GM19025 (cell line): Measurements from ENCODE around the gene EXTL2.
"Not testable (repeated sequence)": the region's sequence is repeated elsewhere in the genome, so short reads cannot be mapped to it uniquely, and the experiment has no call there.

Source experiments
- ATAC-seq: cut with Tn5 transposase; IDR thresholded peaks from one replicate; pipeline ENCODE4 v1.9.1; 2021; ENCODE audit warnings: mild to moderate bottlenecking, low read depth, moderate library complexity; ENCODE audit not compliant: unreplicated experiment

The EXTL2 gene, protein sequence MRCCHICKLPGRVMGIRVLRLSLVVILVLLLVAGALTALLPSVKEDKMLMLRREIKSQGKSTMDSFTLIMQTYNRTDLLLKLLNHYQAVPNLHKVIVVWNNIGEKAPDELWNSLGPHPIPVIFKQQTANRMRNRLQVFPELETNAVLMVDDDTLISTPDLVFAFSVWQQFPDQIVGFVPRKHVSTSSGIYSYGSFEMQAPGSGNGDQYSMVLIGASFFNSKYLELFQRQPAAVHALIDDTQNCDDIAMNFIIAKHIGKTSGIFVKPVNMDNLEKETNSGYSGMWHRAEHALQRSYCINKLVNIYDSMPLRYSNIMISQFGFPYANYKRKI

DNA sequence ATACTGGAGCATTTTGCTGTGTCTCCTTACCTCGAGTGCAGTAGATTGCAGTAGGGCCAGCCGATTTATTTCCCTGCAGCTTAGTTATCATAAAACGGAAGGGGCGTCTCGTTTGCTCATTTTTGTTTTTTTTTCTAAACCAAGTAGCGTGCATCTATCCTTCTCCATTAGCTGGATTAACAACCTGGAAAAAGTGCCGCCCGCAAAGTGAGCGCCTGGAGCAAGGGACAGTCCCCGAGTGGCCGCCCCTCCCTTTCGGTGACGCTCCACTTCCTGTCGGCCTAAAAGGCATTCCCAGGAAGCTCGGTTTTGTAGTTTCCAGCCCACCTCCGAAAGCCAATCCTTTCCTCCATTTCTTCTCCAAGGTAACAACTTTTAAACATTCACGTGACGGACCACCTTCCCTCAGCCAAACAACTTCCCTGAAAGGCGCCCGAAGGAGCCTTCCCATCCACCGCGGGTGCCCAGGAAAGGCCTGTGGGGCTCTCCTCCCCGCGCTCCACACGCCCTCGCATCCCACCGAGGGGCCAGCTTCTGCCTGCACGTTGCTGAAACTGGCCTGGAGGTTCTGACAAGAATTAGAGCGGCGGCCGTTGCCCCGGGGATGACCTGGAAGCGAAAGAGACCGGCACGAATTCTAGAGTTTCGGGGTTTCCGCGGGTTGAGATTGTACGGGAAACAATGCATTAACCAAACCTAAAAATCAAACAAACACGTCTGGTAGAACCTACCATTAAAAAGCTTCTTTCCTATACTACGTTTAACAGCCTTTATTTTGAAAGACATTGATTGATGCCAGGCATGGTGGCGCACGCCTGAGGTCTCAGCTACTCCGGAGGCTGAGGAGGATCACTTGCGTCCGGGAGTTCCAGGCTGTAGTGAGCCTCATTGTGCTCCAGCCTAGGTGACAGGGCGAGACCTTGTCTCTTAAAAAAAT is at the start of gene EXTL2:
Gene EXTL2 (minus strand): TSS at position 240 of the 937 bp plus-strand sequence. CDS start 6,085 bp downstream, outside the sequence.
- peak; percentile 29 for ATAC-seq

- no peak for ATAC-seq
These were observed 48.9 kb upstream of the EXTL2 start for GRCh38 chr1:100943533-100943932.

DNA sequence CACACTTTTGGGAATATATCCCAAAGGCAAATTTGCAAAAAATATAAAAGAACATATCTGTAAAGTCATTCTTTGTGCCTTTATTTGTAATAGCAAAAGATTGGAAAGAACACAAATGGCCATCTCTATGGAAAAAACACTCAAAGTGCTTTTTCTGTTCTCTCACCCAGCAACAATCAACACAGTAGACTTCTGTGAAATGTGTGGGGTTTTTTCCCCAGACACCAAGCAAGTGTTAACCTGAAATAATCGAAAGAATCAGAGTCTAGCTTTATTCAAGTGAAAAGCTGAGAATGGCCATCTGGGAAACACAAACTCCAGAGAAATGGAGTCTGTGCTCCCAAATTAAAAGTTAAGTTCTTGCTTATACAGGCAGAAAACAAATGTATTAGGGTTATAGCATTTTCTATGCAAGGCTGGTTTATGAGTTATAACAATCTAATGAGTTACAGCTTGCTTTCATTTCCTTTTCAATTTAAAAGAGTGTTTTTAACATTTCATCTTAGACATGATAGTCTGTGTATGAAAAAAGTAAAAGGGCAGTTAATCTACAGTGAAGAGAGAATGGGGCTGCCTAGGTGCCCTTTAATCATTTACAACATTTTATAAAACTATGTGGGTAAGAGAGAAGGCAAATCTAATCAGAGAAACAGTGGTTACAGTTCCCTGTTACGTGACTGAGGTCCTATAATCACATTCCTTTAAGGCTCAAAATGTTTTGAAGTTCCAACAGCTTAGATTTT is 47.8 kb upstream of the EXTL2 start:
- ATAC-seq, result no peak

GRCh38 chr1:100941580-100942216 is 47.1 kb upstream of the EXTL2 start:
- no peak for ATAC-seq

- ATAC-seq, result no peak
These were observed 46.5 kb upstream of the EXTL2 start for GRCh38 chr1:100941098-100941527.

DNA sequence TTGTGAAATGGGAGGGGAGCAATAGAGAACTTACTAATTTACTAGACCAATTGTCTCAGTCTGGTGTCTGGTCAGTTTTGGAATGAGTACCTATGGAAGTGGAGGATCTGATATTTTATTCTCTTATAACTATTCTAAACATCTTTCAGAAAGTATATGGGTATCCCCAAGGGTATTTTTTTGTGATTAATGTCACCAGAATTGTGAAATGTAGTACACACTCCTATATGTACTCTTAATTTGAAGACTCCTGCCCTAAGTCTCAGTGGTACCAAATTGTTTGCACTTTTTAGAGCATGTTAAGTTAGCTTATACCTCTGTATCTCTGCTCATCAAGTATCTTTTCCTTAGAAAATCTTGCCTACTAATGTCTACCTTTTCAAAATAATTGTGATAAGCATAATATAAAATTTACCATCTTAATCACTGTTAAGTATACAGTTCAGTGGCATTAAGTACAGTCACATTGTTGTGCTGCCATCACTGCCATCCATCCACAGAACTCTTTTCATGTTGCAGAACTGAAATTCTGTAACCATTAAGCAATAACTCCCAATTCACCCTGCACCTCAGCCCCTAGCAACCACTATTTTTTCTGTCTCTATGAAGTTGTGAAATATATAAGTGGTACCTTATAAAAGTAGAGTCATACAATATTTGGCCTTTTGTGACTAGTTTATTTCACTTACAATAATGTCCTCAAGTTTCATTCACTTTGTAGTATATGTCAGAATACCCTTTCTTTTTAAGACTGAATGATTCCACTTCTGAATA is 41.7 kb upstream of the EXTL2 start:
- no peak for ATAC-seq

GRCh38 chr1:100933555-100933954 is 38.9 kb upstream of the EXTL2 start:
- not testable (repeated sequence) for ATAC-seq

- no peak for ATAC-seq
These were observed 37.1 kb upstream of the EXTL2 start for GRCh38 chr1:100931716-100932115.

DNA sequence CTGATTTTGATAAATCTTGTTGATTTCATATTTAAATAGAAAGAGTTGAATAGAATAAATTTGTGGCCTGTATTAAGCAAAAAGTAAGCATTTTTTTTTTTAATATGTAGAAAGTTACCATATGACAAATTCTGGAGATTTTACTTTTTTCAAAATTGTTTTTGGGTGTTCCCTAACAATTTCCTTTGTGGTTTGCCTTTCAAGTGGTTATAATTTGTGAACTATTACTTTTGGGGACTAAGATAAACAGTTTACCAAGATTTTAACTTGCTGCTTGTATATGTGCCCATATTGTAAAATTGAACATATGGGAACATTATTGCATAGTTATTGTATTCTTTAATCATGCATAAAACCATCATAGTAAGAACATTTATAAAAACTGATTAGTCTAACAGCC is 35.9 kb upstream of the EXTL2 start:
- no peak for ATAC-seq

DNA sequence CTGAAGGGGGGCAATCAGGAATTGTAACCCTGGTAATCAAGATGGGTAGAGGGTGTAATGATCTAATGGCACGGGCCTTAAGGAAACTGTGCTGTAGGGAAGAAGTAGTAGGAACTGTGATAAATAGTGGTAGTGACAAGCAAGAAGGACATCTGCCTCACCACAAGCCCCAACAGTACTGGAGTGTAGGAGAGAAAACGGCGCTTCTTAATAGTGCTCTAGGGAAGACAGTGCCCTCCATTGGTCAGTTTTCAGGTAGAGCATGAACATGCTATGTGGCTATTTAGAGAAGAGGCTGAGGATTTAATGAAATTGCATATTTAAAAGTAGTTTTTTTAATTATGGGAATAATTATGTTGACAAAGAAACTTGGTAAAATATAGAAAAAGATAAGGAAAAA is 33.5 kb upstream of the EXTL2 start:
- no peak for ATAC-seq

DNA sequence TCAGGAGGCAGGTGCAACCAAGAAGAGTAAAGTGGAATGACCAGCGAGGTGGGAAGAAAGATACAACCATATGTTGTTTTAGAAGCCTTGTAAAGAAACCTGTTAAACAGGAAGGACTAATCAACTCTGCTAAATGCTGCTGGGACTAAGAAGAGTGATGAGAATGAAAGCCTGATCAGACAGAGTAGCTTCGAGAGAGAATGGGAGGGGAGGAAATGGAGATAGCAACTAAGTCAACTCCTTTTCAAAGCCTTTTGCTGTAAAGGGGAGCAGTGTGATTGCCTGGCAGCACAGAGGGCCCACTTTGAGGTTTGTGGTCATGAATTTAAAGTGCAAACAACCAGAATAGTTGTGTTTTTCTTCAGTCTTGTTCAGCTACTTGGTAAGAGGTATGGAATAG is 32.6 kb upstream of the EXTL2 start:
- ATAC-seq, result no peak

DNA sequence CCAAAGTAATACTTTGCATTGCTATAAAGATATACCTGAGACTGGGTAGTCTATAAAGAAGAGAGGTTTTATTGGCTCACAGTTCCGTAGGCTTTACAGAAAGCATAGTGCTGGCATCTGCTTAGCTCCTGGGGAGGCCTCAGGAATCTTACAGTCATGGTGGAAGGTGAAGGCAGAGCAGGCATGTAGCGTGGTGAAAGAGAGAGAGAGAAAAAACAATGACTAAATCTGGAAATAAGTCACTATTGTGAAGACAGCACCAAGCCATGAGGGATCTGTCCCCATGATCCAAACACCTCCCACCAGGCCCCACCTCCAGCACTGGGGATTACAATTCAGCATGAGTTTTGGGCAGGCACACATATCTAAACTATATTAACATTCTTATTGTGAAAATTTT is 31.6 kb upstream of the EXTL2 start:
- no peak for ATAC-seq

DNA sequence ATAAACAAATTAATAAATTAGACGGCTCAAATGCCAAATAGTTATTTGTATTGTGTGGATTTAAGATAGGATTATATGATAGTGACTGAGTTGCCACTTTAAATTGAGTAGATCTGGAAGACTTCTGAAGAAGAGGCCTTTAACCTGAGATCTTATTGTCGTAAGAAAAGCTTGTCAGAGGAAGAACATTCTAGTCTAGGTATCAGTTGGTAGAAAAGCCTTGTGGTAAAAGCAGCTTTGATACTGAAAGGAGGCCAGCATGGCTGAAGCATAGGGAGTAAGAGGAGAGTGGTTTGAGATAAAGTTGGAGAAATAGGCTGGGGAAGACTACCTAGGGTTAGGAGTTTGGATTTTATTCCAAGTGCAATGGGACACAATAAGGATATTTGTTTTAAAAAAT is 30.3 kb upstream of the EXTL2 start:
- ATAC-seq, result no peak

GRCh38 chr1:100924212-100924611 is 29.6 kb upstream of the EXTL2 start:
- no peak for ATAC-seq

GRCh38 chr1:100921110-100921706 is 26.6 kb upstream of the EXTL2 start:
- ATAC-seq, result no peak

DNA sequence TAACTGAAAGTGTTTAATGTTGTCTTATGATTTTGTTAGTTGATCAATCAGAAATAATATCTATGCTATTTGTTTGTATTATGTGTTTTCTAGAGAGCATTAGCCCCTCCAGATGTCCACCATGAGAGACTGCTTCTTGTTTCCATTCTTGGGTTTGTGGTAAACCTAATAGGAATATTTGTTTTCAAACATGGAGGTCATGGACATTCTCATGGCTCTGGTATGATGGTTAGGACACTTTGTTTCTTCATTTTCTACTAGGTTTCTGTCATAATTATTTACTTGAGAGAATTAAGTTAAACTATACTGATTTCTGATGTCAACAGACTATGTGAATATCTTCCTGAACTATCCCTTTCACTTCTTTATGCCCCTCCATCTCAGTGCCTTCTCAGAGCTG is 17.4 kb upstream of the EXTL2 start:
- ATAC-seq, result no peak

DNA sequence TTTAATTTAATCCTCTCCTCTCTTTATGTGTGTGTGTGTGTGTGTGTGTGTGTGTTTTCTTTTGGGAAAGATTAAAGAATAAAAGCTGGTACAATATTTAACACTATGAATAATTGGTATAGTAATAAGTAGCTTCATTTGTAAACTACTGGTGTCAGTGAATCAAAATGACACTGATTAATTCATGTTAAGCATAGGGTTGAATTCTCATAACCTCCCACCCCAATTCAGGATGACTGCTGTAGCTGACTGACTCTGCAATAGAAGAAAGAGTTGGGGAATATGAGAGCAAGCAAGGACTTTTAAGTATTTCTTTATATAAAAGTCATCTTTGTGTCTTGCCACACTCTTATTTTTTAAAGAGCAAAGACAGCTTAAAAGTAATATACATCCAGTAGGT is 14.4 kb upstream of the EXTL2 start:
- ATAC-seq, result no peak

DNA sequence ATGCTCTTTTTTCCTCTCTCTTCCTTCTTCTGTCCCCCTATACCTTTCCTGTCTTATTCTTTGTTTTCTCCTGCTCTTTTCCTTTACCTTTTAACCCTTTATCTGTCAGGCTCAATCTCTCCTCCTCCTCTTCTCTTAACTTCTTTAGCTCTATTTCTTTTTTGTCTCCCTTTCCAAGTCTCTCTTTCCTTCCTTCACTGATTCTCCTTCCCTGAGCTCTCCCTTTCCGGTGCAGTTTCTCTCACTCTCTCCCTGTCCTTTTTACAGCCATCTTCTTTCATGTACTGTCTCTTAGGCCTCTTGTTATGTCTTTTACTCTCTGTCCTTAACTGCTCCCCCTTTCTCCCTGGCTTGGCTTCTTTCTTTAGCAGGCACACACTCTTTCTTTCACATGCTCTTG is 13.2 kb upstream of the EXTL2 start:
- ATAC-seq, result no peak

DNA sequence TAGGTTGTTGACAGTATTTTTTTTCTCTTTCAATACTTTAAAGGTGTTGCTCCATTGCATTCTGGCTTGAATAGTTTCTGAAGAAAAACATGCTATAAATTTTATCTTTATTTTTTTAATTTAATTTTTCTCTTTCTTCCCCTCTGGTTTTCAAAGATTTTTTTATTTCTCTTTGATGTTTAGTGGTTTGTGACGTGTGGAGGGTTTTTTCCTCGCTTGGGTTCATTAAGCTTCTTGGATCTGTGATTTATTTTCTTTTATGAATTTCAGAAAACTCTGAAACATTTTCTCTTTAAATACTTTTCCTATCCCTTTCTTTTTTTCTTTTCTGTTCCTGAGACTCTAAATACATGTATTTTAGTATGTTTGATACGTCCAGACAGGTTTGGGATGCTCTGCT is 10.5 kb upstream of the EXTL2 start:
- ATAC-seq, result no peak
